ENCODE data around the gene KRCC1.
A peak's percentile ranks its signal among the peaks of the same experiment; 100 is the strongest.
"Not testable (repeated sequence)": the region's sequence is repeated elsewhere in the genome, so short reads cannot be mapped to it uniquely, and the experiment has no call there.

KRCC1 gene

DNA sequence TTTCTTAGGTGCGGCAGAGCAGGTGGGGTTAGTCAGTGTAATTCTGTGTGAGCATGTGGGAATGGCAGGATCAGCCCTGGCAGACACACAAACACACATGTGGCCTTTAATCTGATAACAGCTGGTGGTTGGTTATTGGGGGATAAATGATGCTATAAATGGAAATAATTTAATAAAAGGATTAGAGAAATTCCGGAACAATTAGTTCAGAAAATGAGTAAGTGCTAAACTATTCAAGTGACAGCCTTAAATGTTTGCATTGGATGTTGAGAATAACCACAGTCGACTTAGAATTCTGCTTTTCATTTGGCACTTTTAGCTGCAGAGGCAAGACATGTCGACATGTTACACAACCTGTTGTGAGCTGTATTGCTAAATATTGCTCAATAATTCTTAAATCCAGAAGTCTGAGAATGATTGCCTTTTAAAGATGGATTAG, 19.3 kb upstream of the KRCC1 start:
- DNase-seq = no peak

DNA sequence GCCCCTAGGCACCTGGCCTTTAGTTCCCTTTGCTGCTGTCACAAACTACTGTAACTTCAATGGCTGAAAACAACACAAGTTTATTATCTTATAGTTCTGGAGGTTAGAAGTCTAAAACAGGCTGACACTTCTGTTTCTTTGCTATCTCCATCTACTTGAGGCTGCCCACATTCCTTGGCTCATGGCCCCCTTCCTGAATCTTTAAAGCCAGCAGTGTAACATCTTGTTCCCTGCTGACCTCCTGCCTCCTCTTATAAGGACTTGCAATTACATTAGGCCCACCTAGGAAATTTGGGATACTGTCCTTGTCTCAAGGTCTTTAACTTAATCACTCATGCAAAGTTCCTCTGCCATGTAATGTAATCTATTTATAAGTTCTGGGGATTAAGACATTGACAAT, 18.6 kb upstream of the KRCC1 start:
- DNase-seq = no peak

GRCh38 chr2:88071365-88071764, 15.8 kb upstream of the KRCC1 start:
- DNase-seq = no peak

DNA sequence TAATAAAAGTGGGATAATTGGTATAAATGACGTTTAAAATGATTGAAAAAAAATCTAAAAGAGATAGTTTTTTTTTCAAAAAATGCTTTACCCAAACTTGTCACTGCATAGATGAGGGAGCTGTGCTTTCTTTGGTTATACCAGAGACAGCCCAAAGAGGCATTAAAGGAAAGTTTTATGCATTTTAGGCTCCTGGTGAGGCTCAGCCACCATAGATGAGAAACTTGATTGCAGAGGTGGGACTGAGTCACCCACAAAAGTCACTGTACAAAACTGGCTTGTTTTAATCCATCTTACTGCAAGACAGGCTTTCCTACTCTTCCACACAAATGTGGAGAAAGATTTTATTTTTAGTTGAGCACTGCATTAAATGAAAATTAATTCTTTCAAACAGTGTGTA, 14.5 kb upstream of the KRCC1 start:
- no peak for DNase-seq

GRCh38 chr2:88069117-88069516, 13.5 kb upstream of the KRCC1 start:
- DNase-seq = no peak

GRCh38 chr2:88068044-88068443, 12.5 kb upstream of the KRCC1 start:
- no peak for DNase-seq

DNA sequence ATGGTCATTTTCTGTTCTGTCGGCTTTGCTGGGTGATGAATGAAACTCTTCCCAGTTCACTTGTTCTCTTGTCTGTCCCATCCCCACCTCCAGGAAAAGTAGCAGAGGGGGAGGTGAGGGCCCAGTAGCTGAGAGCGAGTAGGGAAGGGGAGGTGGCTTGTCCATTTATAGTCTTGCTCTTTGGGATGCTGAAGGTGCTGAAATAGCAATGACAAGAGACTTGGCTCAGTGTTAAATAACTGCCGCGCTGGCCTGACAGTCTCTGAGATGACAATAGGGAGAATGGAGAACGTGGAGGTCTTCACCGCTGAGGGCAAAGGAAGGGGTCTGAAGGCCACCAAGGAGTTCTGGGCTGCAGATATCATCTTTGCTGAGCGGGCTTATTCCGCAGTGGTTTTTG, 12.0 kb upstream of the KRCC1 start, which contains the start of gene SMYD1:
TSS of gene SMYD1 (plus strand) at position 228 of the 400 bp plus-strand sequence. CDS start at position 268, 40 bp downstream.
- DNase-seq = no peak

DNA sequence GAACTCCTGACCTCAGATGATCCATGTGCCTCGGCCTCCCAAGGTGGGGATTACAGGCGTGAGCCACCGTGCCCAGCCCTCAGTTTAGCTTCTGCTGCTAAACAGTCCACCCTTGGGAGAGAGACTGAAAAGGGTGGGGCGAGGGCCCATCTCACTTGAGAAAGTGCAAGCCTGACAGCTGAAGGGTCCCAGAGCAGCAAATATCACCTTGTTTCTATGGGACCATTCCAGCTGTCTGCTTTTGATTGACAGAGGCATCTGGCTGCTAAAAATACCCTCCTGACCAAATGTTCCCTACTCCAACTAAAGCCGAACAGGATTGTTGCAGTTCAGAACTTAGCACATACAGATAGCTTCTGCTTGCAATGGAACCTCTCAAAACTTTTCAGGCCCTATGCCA, 11.6 kb upstream of the KRCC1 start:
- no peak for DNase-seq

- DNase-seq = no peak
Observed at GRCh38 chr2:88066543-88066942, 11.0 kb upstream of the KRCC1 start.

- no peak for DNase-seq
Observed at GRCh38 chr2:88061295-88061694, 5.7 kb upstream of the KRCC1 start.

- no peak for DNase-seq
Observed at GRCh38 chr2:88060907-88061275, 5.3 kb upstream of the KRCC1 start.

DNA sequence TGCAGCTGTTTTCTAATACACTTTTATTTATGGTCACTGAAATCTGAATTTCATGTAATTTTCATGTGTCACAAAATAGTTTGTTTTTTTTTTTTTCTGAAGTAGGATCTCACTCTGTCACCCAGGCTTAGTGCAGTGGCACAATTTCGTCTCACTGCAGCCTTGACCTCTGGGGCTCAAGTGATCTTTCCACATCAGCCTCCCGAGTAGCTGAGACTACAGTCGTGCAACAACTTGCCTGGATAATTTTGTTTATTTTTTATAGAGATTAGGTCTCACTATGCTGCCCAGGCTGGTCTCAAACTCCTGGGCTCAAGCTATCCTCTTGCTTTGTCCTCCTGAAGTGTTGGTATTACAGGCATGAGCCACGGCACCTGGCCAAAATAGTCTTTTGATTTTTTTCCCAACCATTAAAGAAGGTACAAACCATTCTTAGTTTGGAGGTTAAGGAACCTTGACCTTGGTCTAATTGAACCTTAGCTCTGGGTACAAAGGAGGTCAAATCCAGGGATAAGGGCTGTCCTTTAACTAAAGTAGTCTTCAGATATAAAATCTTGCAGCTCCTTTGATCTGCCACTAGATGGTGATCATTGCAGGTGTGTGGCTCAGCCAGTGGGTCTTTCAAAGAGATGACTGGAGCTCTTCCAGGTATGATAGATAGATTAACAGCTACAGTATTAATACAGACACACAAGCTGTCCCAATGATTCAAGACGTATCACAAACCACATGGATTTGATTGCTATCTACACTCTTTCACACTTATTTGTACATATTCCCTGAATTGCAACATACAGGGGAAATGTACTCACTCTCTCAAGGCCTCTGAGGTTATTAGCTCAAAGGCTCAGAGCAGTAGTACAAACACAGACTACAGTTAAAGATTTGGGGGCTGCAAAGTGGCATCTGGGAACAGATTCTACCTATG, 4.7 kb upstream of the KRCC1 start:
- peak; percentile 55 for DNase-seq

- no peak for DNase-seq
Observed at GRCh38 chr2:88058191-88058590, 2.6 kb upstream of the KRCC1 start.

DNA sequence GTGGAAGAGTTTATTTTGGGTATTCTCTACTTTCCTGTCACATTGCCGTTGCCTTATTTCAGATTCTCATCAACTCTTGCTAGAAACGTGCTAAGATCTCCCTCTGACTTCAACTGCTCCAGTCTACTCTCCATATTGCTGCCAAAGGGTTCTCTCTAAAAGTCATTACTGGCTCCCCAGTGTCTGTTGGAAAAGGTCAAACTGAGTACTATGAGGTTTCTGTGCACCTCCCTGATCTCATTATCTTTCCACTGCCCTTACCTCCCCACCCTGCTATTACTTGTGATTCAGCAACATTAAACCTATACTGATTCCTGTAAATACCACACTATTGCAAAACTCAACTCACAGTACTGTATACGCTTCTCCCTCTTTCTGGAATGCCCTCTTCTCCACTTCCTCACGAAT, 1.9 kb upstream of the KRCC1 start:
- no peak for DNase-seq

DNA sequence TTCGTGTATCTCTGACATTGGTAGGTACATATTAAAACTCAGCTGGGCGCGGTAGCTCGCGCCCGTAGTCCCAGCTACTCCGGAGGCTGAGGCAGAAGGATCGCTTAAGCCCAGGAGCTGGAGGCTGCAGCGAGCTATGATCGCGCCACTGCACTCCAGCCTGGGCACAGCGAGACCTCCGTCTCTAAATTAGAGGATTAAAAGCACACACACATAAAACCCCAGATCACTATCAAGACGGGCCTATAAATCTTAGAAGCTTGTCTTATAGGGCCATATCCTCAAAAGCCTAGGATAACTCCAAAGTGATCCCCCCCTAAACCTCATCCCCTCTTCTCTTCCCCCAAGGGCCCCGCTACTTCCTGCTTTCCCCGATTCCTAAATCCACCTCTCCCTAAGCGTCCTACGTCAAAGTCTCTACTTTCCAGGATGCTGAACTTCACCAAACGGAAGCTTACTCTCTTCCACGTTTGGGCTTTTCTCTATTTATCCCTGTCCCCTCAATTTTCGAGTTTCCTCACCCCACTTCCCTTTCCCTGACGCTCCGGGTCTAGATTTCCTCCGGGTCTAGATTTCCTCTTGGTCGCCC, 707 bp downstream of the KRCC1 start:
- DNase-seq = peak; percentile 47

GRCh38 chr2:88053934-88054781, 1.4 kb downstream of the KRCC1 start:
- DNase-seq = no peak

DNA sequence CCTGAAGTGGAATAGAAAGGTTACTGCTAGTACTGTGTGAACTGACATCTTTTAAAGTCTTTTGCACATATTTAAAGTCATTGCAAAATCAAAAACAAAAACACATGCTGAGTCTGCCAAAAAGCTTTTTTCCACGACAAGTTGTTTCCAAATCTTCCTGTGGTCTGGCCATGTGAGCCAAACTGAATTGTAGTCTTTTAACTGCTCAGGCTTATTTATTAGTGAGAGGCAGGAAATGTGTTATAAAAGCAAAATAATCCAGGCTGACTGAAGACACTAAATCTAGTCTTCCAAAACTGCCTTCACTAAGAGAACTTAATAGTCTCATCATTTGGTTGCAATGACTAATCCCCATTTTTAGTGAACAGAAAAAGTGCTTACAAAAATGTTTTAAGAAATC, 2.3 kb downstream of the KRCC1 start:
- no peak for DNase-seq

- DNase-seq = no peak
Observed at GRCh38 chr2:88051792-88052191, 3.8 kb downstream of the KRCC1 start.

DNA sequence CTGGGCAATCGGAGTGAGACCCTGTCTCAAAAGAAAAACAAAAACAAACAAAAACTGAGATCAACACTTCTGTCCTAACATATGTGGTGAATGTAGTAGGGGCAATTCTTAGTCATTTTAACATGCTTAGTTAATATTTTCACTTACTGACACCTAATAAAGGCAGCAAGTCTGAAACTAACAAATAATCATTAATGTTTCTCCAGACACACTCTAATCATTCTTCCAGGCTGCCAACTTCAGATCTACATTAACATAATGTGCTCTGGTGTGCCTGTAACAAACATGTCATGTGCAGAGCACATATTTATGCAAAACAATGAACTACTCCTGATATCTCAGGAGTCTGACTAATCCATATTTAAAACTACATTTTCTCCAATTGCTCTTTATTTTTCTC, 6.0 kb downstream of the KRCC1 start:
- no peak for DNase-seq

GRCh38 chr2:88048541-88048940, 7.0 kb downstream of the KRCC1 start:
- no peak for DNase-seq

GRCh38 chr2:88045561-88045960, 10.0 kb downstream of the KRCC1 start:
- DNase-seq = not testable (repeated sequence)

- DNase-seq = no peak
Observed at GRCh38 chr2:88042476-88042875, 13.1 kb downstream of the KRCC1 start.
